ENCODE results near the gene COPB1.

COPB1 gene

GRCh38 chr11:14435717-14436512, 63.7 kb downstream of the COPB1 start:
- no peak for DNase-seq (ENCODE audit: low read depth, low spot score)

DNA sequence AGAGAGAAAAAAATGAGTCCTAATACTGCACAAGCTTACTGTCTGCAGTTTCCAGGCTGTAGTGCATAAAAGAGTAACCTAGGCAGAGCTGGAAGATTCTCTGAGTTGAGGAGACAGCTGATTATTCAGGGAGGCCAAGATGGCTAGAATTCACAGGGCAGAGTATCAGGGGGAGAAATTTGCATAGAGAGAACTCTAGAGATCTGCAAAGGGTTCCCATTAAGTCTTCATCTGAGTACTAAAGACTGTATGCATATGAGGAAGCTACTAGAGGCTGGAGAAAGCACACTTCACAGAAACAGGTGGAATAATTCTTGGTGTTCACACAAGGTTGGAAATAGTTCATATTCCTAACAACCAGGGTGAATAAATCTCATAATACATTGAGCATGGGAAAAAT, 74.0 kb downstream of the COPB1 start:
- DNase-seq (ENCODE audit: low read depth, low spot score) = no peak

DNA sequence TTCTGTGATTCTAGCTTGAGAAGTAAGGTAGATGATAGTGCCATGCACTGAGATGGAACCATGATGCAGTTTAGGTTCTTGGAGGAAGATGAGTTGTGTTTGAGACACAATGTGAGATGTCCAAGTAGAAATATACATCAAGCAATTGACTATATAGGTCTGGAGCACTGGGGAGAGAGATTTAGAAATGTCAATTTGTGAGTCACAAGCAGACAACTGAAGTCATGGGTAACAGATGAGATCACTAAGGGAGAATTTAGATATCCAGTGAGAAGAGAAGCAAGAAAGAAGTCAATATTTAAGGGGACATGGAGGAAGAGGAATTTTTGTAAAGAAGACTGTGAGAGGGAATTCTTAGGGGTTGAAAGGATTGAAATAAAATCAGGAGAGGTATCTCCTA, 75.5 kb downstream of the COPB1 start:
- peak; percentile 33 for DNase-seq (ENCODE audit: low read depth, low spot score)

- peak; percentile 39 for DNase-seq (ENCODE audit: low read depth, low spot score)
Observed at GRCh38 chr11:14423633-14424032, 76.0 kb downstream of the COPB1 start.

DNA sequence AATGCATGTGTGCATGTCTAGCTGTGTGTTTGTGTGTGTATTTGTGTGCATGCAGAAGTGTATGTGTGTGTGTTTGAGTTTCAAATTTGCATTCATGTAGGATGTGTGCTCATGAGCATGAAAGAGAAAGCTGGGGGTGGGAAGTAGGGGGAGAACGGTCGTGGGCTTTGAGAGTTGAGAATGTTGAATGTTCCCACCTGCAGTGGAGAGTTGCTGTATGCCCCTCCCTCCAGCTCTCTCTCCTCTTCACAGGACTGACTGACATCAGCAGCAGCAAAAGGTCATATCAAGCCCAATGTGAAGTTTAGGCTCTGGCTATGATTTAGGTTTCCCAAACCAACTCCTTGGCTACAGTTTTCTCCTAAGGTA, 76.8 kb downstream of the COPB1 start:
- no peak for DNase-seq (ENCODE audit: low read depth, low spot score)

- peak; percentile 99 for DNase-seq (ENCODE audit: low read depth, low spot score)
Observed at GRCh38 chr11:14422052-14422813, 77.4 kb downstream of the COPB1 start.

GRCh38 chr11:14420223-14420622, 79.4 kb downstream of the COPB1 start:
- no peak for DNase-seq (ENCODE audit: low read depth, low spot score)

GRCh38 chr11:14418801-14419417, 80.7 kb downstream of the COPB1 start:
- peak; percentile 39 for DNase-seq (ENCODE audit: low read depth, low spot score)

- no peak for DNase-seq (ENCODE audit: low read depth, low spot score)
Observed at GRCh38 chr11:14417617-14418374, 81.8 kb downstream of the COPB1 start.

GRCh38 chr11:14417186-14417585, 82.4 kb downstream of the COPB1 start:
- DNase-seq (ENCODE audit: low read depth, low spot score) = no peak

GRCh38 chr11:14414470-14415461, 84.8 kb downstream of the COPB1 start:
- DNase-seq (ENCODE audit: low read depth, low spot score) = no peak

GRCh38 chr11:14413307-14414069, 86.1 kb downstream of the COPB1 start:
- DNase-seq (ENCODE audit: low read depth, low spot score) = peak; percentile 88

DNA sequence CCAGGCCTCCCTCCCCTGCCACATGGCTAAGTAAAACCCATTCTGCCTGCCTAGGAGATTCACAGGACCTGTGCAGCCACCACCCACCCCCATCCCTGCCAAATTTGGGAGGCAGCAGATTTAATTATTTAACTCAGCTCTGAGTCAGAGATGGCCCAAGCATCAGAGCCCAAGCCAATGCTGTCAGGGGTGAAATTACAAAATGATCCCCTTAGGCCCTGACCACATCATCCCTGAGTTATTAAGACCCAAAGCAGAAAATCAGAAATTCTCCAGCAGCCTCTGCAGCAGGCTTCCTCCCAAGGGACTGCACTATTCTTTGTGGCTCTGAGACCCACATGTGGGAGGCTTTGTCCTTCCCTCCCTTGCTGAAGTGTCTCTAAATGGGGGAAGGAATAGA, 87.8 kb downstream of the COPB1 start:
- peak; percentile 59 for DNase-seq (ENCODE audit: low read depth, low spot score)

DNA sequence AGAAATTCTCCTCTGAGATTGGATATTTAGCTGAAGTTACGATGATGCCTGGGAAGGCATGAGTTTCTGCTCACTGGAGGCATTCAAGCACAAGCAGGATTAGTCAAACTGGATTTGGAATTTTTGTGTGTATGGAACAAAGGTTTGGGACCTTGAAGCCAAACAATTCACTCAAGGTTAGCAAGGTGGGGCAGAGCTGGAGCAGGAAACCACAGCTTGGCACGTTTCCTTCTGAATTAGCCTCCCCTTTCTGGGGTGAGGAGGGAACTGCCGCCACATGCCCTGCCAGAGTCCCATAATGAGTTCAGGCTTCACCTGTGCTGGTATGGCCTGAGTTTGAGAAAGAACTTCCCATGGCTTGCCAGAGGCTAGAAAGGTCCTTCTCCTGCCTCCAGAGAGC, 89.7 kb downstream of the COPB1 start:
- DNase-seq (ENCODE audit: low read depth, low spot score) = peak; percentile 42

DNA sequence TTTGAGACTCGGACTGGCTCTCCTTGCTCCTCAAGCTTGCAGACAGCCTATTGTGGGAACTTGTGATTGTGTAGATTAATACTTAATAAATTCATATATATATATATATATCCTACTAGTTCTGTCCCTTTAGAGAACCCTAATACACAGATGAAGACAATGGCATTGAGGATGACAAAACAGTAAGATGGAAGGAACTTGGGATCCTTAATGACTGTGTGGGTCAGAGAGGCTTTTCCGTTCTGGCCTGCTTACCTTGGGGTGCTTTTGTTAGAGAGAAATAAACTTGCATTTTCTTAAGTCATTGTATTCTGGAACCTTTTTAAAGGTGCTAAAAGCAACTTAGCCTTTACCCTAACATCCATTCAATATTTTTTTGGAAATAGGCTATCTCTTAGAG, 91.0 kb downstream of the COPB1 start:
- no peak for DNase-seq (ENCODE audit: low read depth, low spot score)

Data from astrocyte of the hippocampus (primary cell).